ENCODE measurements around the gene FGD4. TPM values are rescaled to one million over a fixed set of nuclear protein-coding genes. Genes with fewer than 3 reads are reported as not detected.

FGD4 gene
- total RNA-seq, 1 donor from 2014 or later, result 26.1 TPM

DNA sequence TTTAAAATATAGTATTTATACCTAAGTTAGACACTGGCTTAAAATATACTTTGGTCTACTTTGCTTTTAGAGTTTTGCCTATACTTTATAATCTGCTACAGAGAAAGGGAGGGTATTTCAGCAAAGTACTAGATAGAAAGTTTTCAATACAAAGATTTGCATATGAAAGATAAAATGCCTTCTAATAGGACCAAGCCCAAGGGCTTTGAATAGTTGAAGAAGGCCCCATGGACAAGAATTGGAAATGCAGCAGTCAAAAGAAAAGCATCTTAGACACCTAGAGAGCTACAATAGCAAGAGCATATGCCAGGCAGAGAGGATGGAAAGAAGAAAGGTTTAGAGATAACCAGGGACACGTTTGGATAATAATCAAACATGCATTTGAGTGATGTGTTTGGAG is 196.7 kb downstream of the FGD4 start:
- DNase-seq (ENCODE audit: extremely low read depth, low read depth, low spot score), result no peak

DNA sequence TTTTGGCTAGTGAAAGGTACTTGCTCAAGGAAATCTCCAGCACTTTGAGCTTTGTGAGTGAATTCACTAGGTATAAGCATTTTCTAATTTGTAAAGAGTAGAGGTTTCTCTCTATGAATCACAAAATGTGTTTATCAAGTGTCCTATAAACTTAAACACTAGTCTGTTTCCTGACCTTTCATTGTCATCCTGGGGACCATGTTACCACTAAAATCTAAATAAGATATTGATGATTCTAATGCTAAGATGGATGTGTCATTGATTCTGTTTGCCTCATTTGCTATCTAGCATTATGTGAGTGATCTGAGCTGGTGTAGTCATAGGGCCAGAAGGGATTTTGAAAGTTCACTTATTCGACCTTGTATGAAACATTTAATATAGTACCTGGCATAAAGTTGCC is 199.3 kb downstream of the FGD4 start:
- DNase-seq (ENCODE audit: extremely low read depth, low read depth, low spot score), result no peak

- DNase-seq (ENCODE audit: extremely low read depth, low read depth, low spot score), result no peak
Measured at GRCh38 chr12:32600681-32601080, 201.3 kb downstream of the FGD4 start.

DNA sequence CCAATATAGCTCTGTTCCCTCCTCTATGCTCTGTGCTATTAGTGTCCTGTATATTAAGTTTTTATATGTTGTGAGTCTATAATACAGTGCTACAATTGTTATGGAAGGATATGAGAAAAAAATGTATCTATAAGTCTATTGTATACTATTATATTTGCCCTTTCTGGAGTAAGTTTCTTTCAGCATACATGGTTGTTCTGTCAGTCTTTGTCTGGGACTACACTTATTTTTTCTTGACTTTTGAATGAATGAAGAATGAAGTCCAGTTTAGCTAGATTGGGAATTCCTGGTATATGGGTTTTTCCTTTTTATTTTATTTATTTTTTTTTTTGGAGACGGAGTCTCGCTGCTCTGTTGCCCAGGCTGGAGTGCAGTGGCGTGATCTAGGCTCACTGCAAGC is 203.7 kb downstream of the FGD4 start:
- DNase-seq (ENCODE audit: extremely low read depth, low read depth, low spot score), result no peak

- DNase-seq (ENCODE audit: extremely low read depth, low read depth, low spot score), result no peak
Measured at GRCh38 chr12:32603858-32604257, 204.5 kb downstream of the FGD4 start.

DNA sequence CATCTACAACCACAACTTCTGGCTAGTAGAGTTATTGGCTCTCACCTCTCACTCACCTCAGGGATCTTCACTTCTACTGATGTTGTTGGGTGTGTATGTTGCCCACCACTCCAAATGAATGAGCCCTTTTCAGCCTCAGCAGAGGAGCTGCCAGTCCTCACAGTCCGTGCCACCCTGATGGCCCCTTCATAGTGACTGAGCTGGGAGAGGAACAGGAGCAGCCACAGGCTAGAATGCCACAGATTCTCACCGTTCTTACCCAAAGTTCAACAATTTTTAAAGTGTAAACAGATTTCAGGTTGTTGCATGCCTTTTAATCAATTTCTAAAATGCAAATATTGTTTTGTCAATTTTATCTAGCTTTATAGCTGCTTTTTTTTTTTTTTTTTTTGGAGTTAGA is 205.2 kb downstream of the FGD4 start:
- no peak for DNase-seq (ENCODE audit: extremely low read depth, low read depth, low spot score)

- no peak for DNase-seq (ENCODE audit: extremely low read depth, low read depth, low spot score)
Measured at GRCh38 chr12:32605326-32606095, 206.2 kb downstream of the FGD4 start.

GRCh38 chr12:32606443-32606842 is 207.1 kb downstream of the FGD4 start:
- DNase-seq (ENCODE audit: extremely low read depth, low read depth, low spot score), result no peak

DNA sequence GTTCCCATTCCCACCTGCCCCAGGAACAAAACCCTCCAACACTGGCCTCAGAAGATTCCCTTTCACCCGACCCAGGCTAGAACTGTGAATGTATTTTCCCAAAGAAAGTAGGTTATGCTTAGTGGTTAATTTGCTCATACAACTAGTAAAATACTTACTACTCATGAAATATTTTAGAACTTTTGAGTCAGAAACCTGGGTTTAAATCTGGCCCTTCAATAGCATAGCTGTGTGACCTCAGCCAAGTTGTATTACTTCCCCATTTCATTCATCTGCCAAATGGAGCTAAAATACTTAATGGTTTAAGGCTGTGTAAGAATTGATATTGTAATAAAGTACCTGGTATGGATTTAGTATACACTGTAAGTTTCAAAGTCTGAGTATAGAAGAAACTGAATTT is 210.6 kb downstream of the FGD4 start:
- no peak for DNase-seq (ENCODE audit: extremely low read depth, low read depth, low spot score)

DNA sequence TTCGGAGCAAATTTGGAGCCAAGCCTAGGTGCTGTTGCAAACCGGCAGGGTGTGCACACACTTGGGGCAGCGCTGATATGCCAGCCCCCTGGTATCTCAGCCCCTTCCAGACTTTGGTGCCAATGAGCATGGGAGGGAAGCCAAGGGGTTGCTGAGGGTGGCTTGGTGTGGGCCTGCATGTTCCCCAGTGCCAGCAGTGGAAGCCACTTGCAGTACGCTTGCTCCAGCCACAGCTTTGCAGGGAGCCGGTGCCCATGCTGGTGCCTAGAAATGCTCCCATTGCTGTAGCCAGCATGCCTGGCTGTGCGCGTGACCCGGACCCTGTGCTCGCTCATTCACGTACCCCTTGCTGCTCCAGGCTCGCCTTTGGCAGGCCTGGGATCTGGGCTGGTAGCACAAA is 212.6 kb downstream of the FGD4 start:
- no peak for DNase-seq (ENCODE audit: extremely low read depth, low read depth, low spot score)

GRCh38 chr12:32612658-32613614 is 213.6 kb downstream of the FGD4 start:
- DNase-seq (ENCODE audit: extremely low read depth, low read depth, low spot score), result no peak

GRCh38 chr12:32615441-32615840 is 216.1 kb downstream of the FGD4 start:
- no peak for DNase-seq (ENCODE audit: extremely low read depth, low read depth, low spot score)

DNA sequence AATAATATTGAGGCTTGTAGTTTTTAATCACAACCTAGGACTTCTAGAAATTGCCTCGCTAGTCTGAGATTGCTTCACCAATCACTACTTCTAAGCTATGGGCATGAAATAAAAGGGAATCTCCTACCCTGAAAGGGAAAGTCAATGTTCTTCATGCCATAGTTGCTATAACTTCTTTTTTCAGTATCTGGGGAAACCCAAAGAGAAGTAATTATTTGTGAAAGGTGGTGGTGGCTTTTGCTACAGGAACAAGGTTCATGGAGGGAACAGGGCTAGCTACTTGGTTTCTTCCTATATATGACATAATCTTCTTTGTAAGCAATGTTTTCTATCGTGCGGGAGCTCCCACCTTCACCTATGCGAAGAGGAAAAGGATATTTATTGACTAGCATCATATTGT is 218.2 kb downstream of the FGD4 start:
- no peak for DNase-seq (ENCODE audit: extremely low read depth, low read depth, low spot score)

DNA sequence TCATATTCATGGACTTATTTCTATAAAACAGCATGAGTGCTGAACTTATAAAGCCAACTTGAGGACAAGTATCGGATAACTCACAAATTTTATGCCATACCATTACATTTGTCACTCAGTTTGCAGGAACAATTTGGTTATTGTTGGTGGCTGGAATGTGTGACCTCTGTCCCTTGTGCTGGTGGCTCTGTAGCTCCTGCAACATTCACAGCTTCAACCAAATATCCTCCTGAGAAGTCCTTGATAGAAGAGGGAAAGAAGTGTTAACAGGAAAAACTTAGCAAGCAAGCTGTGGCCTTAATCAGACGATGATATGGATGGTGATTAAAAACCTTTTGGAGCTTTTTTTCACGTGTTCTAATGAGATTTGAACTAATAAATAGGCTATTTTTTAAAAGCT is 218.8 kb downstream of the FGD4 start:
- no peak for DNase-seq (ENCODE audit: extremely low read depth, low read depth, low spot score)

GRCh38 chr12:32627976-32628375 is 228.6 kb downstream of the FGD4 start:
- no peak for DNase-seq (ENCODE audit: extremely low read depth, low read depth, low spot score)

GRCh38 chr12:32641287-32641901 is 242.0 kb downstream of the FGD4 start:
- no peak for DNase-seq (ENCODE audit: extremely low read depth, low read depth, low spot score)

DNA sequence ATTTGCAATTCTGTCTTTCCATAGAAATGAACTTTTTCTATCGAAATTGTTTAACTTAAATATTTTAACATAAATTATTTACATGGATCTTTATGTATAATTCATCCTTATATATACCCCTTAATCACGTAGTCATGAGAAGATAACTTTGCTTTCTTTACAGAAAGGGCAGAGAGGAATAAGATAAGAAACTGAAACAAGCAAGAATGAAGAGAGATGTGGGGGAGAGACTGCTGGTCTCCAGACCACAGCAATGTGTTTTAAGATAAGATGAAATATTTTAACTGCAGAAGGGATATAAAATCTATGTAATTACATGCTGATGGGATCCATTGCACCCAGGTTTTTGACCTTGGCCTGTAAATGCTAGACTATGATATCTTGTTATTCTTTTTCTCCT is 245.1 kb downstream of the FGD4 start:
- DNase-seq (ENCODE audit: extremely low read depth, low read depth, low spot score), result no peak

DNA sequence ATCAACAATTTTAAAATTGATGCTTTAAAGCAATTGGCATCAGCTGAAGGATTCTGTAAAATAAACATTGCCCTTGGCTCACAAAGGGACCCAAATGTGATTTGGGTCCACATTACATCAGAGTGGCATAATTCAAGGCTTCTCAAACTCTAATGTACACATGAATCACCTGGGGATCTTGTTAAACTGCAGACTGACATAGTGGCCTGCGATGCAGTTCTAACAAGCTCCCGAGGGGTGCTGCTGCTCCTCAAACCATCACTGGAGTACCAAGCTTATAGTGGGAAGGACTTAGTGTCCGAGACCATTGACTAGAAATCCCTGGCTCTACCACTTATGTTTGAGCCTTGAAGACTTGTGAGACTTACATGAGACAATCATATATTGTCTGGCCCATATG is 247.9 kb downstream of the FGD4 start:
- DNase-seq (ENCODE audit: extremely low read depth, low read depth, low spot score), result no peak

DNA sequence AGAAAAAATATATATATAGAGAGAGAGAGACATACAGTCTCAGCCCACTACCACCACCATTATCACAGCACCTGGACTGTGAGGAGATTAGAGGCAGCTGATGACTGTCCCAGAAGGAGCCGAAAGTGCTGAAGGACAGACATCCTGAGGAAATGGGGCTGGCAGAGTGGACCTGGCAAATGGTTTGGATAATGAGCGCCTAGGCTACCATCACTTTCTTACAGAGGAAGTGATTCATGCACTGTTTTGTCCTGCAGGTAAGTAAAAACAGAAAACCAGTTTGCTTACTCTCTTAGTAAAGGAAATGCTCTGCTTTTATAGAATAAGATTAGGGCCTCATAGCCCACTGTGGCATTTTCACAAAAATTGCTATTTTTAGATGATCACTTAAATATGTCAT is 251.2 kb downstream of the FGD4 start:
- no peak for DNase-seq (ENCODE audit: extremely low read depth, low read depth, low spot score)

GRCh38 chr12:32651151-32651955 is 252.0 kb downstream of the FGD4 start:
- no peak for DNase-seq (ENCODE audit: extremely low read depth, low read depth, low spot score)

DNA sequence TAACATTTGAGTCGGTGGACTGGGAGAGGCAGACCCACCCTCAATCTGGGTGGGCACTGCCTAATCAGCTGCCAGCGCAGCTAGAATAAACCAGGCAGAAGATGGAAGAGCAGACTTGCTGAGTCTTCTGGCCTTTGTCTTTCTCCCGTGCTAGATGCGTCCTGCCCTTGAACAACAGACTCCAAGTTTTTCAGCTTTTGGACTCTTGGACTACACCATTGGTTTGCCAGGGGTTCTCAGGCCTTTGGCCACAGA is 252.5 kb downstream of the FGD4 start:
- DNase-seq (ENCODE audit: extremely low read depth, low read depth, low spot score), result no peak
